ENCODE measurements around the gene LSM4.

Gene LSM4

DNA sequence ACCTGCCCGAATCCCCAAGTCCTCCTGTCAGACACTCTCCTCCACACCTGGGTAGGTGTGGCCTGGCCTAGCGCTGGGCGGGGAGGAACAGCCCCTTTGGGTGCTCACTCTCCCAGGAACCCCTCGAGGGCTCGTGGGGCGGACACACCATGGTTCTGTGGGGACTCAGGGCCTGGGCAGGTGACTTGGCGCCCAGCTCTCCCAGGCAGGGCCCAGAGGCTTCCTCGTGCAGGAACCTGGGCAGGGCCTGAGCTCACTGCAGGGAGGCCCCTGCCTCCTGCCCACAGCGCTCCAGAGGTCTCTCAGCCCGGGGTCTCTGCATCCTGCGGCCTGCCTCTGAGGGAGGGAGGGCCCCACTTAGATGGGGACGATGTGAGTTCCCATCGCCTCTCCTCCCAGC is 11.9 kb downstream of the LSM4 start:
- DNase-seq, result no peak

DNA sequence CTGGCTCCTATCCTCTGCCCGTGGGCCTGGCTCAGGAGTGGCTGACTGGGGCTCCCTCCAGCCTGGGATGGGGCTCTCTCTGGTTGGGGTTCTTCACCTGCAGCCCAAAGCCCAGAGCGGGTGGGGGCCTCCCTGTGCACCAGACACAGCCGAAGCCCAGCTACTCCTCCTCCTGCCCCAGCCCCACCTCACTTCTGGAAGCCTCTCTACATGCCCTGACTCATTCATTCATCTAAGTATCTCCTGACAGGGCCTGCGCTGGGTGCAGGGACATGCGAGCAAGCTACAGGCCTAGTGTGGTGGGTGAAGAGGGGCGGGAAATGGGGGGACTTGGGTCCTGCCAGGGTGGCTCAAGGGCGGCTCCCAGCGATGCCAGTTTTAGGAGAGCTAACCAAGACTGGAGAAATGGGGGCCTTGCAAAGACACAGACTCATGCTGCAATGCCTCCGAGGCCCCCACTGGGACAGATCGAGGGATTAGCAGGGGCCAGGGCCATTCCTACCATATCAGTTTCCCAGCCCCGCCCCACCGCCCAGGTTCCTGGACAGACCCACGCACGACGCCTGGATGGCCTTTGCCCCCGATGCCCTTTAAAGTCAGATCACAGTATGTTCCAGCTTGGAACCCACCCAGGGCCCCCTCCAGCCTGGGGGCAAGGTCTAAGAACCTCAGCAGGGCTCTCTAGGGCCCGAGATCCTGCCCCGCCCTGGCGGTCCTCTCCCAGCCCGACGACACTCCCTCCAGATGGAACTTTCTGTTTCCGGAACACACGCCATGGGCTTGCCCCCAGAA is 12.6 kb downstream of the LSM4 start:
- no peak for DNase-seq

DNA sequence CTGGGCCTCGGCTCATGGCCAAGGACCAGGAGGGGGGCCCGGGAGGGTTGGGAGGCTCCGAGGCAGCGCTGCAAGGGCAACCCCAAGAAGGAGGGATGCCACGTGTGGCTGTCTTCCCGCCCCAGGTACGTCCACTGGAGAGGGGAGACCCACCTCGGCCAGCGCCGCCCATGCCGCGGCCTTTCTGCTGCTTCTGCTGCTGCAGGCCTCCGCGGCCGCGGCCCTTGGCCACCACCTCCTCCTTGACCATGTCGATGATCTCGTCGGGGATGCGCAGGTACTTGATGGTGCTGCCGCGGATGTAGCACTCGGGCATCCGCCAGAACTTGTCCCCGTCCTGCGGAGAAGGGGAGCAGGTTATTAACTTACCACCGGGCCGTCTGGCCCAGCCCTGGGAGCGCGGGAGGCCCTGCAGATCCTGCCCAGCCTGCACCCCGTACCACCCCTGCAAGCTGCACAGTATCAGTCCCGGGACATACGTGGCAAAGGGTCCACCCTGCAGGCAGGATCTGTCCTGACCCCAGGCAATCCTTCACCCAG is 13.3 kb downstream of the LSM4 start:
- DNase-seq, result no peak

DNA sequence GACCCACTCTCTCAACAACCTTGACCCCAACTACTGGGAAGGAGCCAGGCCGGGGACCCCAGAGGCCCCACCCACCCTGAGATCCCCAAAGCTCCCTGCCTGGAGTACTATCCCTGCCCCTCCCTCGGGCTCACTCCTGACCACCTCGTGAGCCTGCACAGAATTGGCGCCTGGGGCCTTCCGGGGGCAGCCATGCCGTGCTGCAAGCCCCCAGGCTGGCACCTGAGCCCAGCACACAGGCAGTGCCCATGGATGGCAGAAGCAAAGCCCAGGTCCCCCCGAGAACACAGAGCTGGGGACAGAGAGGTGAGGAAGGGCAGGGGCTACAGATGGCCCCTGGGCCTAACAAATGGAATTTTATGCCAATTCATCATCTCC is 13.9 kb downstream of the LSM4 start:
- DNase-seq, result no peak

GRCh38 chr19:18308051-18308947 is 14.6 kb downstream of the LSM4 start:
- no peak for DNase-seq

DNA sequence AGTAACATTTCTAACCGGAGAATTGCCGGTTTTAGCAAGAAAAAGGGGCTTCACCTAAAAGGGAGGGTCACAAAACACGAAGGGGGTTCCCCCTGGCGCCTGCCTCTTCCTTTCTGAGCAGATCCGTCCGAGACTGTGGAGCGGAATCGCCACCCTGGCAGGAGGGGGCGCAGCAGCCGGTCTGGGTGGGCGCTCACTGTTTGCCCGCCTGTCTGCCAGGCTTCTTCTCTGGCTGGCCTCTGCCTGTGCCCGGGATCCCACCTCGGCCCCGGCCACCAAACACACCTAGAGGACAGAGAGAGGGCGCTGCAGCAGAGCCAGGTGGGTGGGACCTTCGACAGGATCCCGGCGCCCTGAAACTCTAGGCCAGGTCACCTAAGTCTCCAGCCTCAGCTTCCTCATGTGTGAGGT is 15.6 kb downstream of the LSM4 start:
- no peak for DNase-seq

DNA sequence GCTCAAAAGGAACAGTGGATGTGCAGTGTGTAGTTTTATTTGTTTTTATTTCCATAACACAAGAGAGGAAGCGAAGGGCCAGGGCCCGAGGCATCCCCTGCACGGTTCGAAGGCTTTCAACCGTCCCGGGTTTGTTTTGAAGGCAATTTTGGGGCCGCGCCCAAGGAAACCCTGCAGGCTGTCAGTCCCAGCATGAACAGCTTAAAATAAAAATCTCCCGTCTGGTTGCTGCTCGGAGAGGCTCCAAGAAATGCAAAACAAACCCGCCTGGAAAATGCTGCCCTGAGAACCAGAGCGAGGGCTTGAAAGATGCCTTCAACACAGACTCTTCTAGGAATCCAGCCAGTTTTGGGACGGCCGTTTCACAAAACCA is 16.0 kb downstream of the LSM4 start:
- no peak for DNase-seq

DNA sequence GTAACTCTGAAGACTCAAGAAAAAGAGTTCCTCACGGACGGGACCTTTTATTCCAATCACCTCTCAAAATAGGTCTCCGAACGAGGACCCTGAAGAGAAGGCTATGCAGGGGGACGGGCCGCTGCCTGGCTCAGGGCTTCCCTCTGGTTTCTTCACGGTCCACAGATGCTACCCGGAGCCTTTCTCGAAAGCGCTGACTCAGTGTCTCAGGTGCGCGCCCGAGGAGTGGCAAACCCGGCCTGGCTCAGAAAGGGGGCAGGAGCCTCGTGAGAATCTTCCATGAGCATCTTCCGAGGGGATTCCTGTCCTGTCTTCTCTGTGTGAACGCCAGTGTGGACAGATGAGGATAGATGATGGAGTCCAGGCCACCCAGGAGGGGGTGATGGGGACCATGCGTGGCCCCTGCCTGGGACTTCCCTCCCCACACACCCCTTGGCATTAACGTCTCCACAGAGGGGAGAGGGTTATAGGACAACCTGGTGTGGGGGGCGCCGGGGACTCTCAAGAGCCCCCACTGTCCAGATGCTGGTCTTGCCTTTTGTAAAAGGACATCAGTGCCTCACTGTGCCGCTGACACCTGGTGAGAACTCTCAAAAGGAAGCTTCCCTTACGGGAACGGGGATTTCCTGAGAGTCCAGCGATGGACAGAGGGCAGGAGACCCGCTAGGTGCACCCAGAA is 16.5 kb downstream of the LSM4 start:
- no peak for DNase-seq

- DNase-seq, result peak; percentile 47
These were observed 18.2 kb downstream of the LSM4 start for GRCh38 chr19:18304458-18305310.

GRCh38 chr19:18304208-18304457 is 18.7 kb downstream of the LSM4 start:
- no peak for DNase-seq

DNA sequence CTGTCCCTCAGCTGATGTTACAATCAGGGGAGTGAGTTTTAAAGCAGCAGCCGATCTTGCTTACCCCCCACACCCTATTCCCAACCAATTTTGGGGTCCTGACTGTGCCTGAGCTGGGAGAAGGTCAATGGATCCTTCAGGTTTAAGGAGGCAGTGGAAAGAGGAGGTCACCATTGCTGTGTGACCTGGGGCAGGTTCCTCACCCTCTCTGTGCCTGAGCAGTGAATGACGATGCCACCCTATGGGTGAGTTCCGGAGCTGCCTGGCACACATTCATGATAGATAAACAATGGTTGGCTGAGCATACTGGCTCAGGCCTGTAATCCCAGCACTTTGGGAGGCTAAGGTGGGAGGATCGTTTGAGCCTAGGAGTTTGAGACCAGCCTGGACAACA is 21.2 kb downstream of the LSM4 start:
- no peak for DNase-seq

- DNase-seq, result no peak
These were observed 21.8 kb downstream of the LSM4 start for GRCh38 chr19:18300930-18301717.

GRCh38 chr19:18299654-18300053 is 23.2 kb downstream of the LSM4 start:
- no peak for DNase-seq

DNA sequence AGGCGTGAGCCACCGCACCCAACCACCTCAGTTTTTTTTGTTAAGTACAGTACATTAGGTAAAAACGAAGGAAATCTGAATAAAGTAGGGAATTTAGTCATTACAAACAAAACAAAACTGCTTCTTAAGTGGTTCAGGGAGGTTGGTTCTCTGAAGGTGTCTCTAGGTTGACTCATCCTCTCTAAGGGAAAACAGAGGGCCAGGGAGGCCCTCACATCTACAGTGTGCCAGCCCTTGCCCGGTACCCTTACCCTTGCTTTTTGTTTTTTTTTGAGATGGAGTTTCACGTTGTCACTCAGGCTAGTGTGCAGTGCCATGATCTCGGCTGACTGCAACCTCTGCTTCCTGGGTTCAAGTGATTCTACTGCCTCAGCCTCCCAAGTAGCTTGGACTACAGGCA is 24.3 kb downstream of the LSM4 start:
- no peak for DNase-seq

- DNase-seq, result no peak
These were observed 25.6 kb downstream of the LSM4 start for GRCh38 chr19:18297308-18297707.

- DNase-seq, result no peak
These were observed 27.8 kb downstream of the LSM4 start for GRCh38 chr19:18295034-18295451.

- peak; percentile 25 for DNase-seq
These were observed 28.4 kb downstream of the LSM4 start for GRCh38 chr19:18294467-18294864.

DNA sequence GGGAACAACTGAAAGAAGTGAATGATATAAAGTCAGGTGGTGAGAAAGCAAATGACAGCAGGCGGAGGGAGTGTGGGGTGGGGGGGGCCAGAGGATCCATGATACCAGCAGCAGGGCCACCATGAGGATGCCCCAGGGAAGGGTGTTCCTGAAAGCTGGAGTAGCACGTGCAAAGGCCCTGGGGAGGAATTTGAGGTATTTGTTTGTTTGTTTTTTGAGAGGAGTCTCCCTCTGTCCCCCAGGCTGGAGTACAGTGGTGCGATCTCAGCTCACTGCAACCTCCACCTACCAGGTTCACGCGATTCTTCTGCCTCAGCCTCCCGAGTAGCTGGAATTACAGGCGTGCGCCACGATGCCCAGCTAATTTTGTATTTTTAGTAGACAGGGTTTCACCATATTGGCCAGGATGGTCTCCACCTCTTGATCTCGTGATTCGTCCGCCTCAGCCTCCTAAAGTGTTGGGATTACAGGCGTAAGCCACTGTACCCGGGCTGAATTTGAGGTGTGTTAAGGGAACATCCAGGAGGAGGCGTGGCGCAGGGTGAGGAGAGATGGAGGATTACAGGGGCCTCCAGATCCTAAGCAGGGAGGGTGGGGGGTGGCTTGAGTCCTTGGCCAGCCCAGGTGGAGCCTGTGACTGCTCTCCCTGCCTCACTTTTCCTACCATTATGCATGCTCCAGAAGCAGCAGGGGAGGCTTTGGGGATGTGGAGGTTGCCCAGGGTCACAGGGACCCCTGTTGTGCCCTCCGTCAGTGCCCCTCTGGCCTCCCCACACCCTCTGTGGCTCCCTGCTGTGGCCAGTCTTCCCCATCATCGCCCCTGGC is 29.0 kb downstream of the LSM4 start:
- DNase-seq, result no peak

DNA sequence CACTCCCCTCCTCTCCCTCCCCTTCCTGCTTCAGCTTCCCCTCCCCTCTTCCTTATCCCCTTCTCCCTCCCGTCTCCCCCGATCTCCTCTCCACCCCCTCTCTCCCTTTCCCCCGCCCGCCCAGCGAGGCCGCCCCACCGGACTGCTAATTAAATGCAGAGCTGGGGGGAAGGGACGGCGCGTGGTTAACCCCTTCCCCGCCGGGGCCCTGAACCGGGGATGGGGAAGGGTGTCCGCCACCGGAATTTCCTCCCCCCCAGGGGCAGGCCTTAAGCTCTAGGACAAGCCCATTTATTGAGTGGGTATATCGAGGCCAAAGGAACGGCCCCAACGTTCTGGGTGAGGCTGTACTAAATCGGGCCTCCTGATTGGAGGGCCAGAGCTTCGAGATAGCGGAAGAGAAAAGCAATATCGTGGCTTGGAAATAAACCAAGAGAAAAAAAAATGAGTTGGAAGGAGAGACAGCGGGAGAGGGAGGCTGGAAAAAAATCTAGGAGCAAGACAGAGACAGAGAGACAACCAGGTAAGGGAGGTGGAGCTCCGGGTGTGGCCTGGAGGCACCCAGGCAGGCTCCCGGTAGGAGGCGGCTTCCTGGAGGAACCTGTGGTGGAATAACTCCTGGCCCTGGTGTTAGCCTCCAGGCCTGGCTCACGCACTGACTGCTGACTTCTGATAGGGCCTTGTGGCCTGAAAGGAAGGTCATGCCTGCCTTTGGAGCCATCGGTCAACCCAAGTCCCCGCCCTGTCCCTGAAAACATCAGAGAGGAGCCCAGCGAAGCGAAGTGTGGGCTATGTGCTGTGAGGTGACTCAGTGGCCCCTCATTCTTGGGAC is 29.9 kb downstream of the LSM4 start:
- DNase-seq, result peak; percentile 63

GRCh38 chr19:18292462-18292809 is 30.4 kb downstream of the LSM4 start:
- DNase-seq, result peak; percentile 36
